ENCODE measurements around the gene AVL9.

DNA sequence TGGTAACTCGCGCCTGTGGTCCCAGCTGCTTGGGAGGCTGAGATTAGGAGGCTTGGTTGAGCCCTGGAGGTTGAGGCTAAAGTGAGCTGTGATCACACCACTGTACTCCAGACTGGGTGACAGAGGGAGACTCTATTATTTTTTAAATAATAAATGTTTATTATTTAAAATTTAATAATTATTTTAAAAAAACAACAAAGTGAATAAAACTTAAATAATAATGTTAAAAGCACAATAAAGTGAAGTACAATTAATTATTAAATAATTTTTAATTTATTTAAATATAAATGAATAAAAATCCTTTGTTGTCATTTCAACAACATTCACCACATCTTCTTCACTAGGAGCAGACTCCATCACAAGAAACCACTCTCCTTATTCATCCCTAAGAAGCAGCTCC, 64.8 kb downstream of the AVL9 start:
- TF ChIP-seq, protein P1, sequence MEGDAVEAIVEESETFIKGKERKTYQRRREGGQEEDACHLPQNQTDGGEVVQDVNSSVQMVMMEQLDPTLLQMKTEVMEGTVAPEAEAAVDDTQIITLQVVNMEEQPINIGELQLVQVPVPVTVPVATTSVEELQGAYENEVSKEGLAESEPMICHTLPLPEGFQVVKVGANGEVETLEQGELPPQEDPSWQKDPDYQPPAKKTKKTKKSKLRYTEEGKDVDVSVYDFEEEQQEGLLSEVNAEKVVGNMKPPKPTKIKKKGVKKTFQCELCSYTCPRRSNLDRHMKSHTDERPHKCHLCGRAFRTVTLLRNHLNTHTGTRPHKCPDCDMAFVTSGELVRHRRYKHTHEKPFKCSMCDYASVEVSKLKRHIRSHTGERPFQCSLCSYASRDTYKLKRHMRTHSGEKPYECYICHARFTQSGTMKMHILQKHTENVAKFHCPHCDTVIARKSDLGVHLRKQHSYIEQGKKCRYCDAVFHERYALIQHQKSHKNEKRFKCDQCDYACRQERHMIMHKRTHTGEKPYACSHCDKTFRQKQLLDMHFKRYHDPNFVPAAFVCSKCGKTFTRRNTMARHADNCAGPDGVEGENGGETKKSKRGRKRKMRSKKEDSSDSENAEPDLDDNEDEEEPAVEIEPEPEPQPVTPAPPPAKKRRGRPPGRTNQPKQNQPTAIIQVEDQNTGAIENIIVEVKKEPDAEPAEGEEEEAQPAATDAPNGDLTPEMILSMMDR (IDR thresholded peaks at IDR 0.05), result no peak
- TF ChIP-seq POLR2A (IDR thresholded peaks at IDR 0.05) (no peak), EP300 (IDR thresholded peaks at IDR 0.05; ENCODE audit: low read depth) (no peak)
